Stimulated activated CD8-positive, alpha-beta memory T cell treated with anti-CD3 and anti-CD28 coated beads, Interleukin-15, amount 100 ng/mL, for 4 hours (primary cell): Measurements from ENCODE around the gene GTPBP6.
"Not testable (repeated sequence)": the region's sequence is repeated elsewhere in the genome, so short reads cannot be mapped to it uniquely, and the experiment has no call there.

ENCODE experiments used
- DNase-seq, 2 donors: peaks; one replicate each; pipeline ENCODE4 v3.0.0-alpha.2; 2020; ENCODE audit warnings: low read depth in 2 of 2

The GTPBP6 gene

DNA sequence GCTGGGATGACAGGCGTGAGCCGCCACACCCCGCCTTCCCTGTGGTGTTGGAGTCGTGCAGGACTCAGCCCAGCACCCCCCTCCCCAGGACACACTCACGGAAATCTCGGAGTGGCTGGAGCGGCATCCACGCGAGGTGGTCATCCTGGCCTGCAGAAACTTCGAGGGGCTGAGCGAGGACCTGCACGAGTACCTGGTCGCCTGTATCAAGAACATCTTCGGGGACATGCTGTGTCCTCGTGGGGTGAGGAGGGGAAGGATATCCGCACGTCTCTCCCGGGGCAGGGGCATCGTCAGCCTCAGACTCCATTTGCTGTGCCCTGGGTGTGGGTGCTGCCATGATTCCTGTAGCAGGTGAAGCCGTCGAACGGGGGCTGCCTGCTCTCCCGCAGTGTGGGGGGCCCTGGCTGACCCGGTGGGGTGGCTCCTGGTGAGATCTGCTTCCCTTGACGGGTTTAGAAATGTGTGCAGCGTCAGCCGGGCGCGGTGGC lies 27.1 kb downstream of the GTPBP6 start:
- DNase-seq, result no peak

DNA sequence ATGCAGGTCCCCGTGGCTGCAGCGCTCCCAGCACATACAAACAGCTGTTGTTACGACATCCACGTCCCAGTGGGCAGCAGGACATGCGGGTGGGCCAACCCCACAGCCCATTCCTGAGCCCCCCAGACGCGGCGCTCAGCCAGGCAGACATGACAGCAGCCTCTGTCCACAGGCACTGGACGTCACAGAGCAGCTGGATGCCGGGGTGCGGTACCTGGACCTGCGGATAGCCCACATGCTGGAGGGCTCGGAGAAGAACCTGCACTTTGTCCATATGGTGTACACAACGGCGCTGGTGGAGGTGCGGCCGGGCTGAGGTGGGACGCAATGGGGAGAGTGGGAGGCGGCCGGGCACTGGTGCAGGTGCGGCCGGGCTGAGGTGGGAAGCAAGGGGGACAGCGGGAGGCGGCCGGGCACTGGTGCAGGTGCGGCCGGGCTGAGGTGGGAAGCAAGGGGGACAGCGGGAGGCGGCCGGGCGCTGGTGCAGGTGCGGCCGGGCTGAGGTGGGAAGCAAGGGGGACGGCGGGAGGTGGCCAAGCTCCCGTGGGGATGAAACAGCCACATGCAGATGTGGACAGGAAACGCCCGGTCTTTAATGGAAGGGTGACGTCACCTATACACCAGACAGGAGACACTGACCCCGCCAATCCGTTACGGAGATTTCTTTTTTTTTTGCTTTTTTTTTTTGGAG lies 28.0 kb downstream of the GTPBP6 start:
- DNase-seq, result no peak

DNA sequence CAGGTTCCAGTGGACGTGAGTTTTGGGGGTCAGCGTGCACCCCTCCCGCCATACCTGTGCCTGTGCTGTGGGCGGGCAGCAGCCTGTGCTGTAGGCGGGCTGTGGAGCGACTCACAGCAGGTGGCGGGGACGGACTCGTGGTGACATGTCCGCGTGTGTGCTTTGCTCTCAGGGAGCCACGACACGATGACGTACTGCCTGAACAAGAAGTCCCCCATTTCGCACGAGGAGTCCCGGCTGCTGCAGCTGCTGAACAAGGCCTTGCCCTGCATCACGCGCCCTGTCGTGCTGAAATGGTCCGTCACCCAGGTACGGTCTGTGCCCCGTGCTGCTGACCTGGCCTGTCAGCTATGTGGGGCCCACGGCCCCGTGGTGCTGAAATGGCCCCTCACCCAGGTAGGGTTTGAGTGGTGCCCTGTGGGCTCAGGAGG lies 30.0 kb downstream of the GTPBP6 start:
- no peak for DNase-seq

DNA sequence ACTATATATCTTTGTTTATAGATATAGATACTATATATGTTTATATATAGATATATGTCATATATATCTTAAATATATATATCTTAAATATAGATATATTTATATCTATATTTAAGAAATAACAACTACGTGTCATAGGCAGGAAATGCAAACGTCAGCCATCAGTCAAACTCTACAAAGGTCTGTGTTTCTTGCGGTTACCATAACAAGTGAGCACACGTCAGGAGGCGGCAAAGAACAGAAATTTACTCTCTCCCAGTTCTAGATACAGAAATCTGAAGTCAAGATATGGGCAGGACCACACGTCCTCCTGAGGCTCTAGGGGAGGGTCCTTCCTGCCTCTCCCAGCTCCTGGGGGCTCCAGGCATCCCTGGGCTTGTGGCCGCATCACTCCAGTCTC lies 30.9 kb downstream of the GTPBP6 start:
- DNase-seq, result no peak

DNA sequence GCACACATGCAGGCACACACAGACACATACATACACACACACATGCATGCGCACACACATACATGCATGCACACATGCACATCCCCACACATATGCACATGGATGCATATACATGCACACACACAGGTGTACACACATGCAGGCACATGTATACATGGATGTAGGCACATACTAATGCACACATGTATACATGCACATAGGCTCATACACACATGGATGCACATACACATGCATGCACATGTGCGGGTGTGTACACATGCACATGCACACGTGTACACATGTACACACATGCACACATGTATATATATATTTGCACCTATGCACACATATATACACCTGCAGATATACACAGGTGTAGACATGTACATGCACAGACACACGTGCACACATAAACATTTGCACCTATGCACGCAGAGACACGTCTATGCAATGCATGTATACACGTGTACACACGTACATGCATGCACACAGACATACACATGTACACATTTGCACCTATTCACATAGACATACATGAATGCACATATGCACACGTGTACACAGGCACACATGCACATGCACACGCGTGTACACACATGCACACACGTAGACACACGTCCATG lies 33.4 kb downstream of the GTPBP6 start:
- no peak for DNase-seq

DNA sequence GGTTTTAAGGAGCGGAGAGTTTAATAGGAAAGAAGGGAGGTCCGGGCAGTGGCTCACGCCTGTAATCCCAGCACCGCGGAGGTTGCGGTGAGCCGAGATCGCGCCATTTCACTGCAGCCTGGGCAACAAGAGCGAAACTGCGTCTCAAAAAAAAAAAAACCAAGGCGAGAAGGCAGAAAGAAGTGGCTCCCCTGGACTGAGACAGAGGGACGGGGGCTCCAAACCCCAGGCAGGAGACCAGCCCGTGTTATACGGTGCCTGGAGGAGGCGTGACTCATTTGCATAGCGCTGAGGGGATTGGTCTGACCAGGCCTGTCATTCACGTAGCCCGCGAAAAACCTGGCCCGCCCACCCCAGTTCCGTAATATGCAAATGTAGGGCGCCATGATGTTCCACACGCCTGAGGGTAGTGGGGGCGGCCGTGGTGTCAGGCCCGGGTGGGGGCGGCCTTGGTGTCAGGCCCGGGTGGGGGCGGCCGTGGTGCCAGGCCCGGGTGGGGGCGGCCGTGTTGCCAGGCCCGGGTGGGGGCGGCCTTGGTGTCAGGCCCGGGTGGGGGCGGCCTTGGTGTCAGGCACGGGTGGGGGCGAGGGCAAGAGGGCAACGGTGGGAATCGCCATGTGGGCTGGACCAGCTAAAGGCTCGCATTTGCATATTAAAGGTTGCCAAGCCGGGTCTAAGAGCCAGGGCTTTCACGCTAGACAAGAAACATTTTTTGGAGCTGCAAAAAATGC lies 35.3 kb downstream of the GTPBP6 start:
- DNase-seq, result peak; percentile 78 to 90

DNA sequence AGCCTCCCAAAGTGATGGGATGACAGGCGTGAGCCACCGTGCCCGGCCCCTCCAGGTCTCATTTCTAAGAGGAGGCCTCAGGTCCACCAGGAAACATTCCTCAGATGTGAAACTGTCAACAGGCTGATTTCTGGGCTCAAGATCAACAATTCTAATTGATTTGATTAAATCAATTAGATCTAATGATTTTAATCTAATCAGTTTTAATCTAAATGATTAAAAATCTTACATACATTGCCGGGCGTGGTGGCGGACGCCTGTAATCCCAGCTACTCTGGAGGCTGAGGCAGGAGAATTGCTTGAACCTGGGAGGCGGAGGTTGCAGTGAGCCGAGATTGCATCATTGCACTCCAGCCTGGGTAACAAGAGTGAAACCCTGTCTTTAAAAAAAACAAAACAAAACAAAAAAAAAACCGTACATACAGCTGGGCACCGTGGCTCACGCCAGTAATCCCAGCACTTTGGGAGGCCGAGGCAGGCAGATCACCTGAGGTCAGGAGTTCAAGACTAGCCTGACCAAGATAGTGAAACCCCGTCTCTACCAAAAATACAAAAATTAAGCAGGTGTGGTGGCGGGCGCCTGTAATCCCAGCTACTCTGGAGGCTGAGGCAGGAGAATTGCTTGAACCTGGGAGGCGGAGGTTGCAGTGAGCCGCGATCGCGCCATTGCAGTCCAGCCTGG lies 36.5 kb downstream of the GTPBP6 start:
- DNase-seq, result not testable (repeated sequence)

DNA sequence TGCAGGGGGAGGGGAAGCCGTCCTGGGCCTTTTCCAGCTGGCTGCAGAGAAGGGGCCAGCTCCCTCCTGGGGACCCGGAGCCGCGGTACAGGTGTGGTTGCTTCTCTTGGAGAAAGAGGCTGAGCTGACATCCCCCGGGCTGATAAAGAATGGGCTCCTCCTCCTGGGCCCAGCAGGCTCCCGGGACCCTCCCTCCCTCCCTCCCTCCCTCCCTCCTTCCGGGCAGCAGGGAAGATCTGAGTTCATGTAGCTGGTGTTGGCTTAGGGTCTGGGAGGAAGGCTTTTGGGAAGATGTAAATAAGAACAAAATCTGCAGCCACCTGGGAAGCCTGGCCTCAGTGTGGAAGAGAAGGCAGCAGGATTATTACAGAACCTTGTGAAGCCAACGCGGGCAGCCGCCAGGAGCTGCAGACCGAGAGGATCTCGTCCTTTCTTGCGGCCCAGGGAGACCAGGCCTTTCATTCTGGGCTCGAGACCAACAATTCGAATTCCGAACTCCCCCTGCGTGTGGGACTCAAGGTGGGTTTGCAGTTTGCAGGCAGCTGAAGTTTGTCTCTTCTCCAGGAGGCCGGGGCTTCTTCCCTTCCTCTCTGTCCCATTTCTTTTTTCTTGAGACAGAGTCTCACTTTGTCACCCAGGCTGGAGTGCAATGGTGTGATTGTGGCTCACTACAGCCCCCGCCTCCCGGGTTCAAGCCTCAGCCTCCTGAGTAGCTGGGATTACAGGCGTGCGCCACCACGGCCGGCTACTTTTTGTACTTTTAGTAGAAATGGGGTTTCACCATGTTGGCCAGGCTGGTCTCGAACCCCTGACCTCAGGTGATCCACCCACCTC lies 37.2 kb downstream of the GTPBP6 start, which contains the start of gene PLCXD1:
PLCXD1 (plus strand) TSS at position 216 of the 834 bp plus-strand sequence. CDS start 2,807 bp downstream, outside the sequence.
- no peak for DNase-seq

DNA sequence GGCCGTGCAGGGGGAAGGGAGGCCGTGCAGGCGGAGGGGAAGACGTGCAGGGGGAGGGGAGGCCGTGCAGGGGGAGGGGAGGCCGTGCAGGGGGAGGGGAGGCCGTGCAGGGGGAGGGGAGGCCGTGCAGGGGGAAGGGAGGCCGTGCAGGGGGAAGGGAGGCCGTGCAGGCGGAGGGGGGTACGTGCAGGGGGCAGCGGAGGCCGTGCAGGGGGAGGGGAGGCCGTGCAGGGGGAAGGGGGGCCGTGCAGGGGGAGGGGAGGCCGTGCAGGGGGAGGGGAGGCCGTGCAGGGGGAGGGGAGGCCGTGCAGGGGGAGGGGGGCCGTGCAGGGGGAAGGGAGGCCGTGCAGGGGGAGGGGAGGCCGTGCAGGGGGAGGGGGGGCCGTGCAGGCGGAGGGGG lies 37.9 kb downstream of the GTPBP6 start:
- not testable (repeated sequence) for DNase-seq

DNA sequence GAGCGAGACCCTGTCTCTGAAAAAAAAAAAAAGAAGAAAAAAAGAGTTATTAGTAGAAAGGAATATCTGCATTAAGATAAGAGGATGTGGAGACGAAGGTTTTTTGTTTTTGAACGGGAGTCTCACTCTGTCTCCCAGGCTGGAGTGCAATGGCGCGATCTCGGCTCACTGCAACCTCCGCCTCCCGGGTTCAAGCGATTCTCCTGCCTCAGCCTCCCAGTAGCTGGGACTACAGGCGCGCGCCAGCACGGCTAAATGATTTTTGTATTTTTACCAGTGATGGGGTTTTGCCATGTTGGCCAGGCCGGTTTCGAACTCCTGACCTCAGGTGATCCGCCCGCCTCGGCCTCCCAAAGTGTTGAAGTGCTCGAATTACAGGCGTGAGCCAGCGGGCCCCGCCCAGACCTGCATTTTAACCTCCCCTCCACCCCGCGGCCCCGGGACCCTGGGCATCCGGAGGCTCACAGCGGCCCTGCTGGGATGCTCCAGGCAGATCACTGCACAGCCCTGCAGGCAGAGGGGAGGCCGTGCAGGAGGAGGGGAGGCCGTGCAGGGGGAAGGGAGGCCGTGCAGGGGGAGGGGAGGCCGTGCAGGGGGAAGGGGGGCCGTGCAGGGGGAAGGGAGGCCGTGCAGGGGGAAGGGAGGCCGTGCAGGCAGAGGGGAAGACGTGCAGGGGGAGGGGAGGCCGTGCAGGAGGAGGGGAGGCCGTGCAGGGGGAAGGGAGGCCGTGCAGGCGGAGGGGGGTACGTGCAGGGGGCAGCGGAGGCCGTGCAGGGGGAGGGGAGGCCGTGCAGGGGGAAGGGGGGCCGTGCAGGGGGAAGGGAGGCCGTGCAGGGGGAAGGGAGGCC lies 38.6 kb downstream of the GTPBP6 start:
- DNase-seq, result not testable (repeated sequence)

DNA sequence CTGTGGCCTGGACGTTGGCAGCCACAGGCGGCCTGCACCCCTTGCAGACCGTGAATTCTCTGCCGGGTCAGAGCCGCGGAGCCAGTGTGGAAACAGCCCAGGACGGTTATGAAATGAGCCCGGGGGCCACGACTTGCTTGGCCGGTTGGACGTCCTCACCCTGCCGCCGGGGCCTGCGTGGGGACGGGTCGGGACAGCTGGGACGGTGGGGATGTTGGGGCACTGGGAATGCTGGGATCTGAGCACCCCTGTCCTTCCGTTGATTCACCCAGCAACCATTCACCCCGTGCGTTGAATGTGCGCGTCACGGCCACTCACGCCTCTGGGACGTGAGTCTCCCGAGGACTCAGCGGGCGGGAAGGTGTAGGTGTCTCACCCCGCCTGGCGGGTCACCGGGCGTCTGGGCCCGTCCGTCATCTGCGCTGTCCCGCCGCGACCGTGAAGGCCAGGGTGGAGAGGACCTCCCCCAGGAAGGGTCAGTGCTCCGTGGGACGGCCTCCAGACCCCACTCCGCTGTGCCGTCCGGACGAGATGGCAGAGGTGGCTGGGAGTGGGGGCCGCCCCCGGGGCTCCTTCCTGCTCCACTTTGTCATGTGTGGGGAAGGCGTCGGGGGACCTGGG lies 41.9 kb downstream of the GTPBP6 start:
- no peak for DNase-seq

DNA sequence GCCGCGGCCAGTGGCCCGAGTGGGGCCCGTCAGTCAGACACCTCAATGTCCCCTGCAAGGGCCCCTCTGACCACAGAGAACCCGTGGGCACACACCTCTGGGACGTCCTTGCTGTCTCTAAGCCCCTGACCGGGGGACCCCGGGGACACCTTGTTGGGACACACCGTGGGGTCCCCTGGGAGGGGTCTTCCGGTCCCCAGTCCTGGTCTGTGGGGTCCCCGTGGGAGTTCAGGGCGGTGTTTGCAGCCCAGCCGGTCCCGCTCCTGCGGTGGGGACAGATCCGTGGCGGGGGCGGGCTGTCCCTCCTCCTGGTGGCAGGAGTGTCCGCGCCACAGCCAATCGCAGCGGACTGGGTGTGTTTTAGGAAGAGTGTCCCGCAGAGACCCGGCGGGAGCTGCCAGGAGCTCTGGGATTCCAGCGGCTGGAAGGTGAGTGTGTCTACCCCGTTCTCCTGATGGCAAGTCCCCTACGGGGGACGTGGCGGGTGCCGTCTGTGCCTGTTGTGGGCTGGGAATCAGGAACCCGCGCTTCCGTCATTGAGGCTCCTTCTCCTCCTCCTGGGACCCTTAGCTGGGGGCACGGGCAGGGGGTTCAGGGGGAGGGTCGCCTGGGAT lies 42.5 kb downstream of the GTPBP6 start:
- DNase-seq, result no peak

DNA sequence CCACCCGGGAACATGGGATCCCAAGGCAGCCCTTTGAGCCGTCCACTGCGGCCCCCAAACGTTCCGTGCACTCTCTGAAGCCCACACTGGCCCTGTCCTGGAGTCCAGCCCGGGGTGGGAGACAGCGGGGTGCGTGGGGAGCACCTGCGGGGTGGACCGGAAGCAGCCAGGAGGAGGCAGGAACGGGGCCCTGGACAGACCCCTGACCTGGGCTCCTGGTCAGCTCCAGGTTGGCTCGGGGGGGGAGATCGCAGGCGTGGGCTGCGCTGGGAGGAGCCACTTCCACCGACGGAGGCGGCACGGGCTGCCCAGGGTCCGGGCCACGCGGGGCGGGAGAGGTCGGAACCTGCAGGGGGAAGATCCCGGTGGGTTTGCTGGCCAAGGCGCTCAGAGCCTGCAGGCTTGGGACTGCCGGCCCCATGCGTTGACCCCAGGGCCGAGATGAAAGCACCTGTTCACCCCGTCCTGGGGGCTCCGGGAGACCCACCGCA lies 43.1 kb downstream of the GTPBP6 start:
- DNase-seq, result no peak

DNA sequence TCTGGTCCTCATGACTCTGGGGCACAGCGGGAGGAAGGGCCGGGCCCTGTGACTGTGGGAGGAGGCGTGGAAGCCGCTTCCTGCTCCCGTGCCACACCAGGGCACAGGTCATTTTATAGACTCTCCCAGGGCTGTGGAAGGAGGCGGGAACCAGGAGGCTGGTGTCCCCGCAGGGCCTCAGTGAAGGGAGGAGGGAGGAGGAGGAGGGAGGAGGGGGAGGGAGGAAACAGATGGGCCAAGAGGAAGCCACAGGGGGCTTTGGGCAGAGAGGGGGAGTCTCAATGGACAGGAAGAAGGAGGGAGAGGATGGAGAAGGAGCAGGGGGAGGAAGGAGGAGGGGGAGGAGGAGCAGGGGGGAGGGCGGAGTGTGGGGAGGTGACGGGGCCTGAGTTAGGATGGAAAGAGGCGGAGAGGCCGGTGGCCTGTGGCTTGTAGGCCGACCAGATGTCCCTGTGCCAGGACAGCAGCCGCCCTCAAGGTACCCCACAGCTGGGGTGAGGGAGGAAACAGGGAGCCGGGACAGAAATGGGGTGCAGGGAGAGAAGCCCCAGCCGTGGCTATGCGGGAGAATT lies 43.6 kb downstream of the GTPBP6 start:
- DNase-seq, result no peak

DNA sequence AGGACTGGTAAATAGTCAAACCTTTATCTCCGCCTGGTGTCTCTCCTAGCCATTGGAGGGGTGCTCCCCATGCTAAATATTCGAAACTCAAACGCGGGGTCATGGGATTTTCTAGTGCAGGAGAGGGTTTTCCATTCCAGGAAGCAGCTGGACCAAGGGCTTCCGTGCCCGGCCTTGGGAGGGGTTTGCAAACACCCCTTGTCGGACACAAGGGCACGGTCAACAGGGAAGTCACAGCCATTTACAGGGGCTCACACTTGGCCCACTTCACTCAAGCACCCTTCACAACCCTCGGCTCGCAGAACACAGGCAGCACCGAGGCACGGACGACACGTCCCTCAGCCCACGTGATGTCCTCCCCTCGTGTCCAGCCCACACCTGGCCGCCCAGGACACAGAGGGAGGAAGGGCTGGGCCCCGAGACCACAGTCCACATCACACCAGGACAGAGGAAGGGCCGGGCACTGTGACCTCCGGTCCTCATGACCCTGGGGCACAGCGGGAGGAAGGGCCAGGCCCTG lies 47.7 kb downstream of the GTPBP6 start:
- DNase-seq, result no peak

DNA sequence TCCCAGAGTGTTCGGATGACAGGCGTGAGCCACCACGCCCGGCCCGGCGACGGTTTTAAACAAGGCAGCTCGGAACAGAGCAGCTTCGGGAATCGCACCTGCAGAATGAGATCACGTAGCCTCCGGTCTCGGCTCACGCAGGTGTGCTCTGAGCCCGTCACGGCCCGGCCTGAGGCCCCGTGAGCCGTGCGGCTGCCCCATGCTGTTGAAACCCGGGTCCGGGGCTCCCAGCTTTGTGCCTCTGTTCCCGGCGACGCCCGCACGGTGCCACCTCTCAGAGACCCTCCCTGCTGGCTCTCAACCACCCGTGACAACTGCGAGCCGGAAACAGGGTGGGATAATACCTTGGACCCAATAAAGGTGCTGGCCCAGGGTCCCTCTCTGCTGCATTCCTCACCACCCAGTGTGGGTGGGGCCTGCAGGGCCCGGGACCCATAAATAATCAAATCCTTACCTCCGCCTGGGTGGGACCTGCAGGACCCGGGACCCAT lies 50.8 kb downstream of the GTPBP6 start:
- no peak for DNase-seq

DNA sequence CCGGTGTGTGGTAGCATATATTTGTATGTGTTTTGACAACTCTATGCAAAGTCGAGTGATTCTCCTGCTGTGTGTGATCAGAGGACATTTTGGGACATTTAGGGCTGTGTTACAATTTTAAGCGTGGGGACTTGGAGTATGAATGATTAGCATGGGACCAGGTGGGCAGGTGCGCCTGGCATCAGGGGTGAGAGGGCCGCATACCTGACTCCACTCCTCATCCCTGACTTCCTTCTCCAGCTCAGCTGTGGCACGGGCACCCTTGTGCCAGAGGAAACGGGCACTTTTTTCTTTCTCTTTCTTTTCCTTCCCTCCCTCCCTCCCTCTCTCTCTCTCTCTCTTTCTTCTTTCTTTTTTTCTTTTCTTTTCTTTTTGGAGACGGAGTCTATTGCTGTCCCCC lies 53.1 kb downstream of the GTPBP6 start:
- no peak for DNase-seq
